Uterus (tissue), 2 donors: ENCODE measurements around the gene TOMM22.

Experiments used
- POLR2A ChIP-seq, 2 donors: fragments of 450-650 bp; IDR thresholded peaks; one replicate each; pipeline ENCODE4 v1.6.1; 2016; ENCODE audit warnings: antibody characterized with exemption in 2 of 2, mild to moderate bottlenecking in 1 of 2, moderate library complexity in 1 of 2
- TF ChIP-seq, protein P1 (sequence below), 4 experiments: fragments of 200-600 bp in 2 of 4; fragments of 450-650 bp in 2 of 4; sonication (generic) in 2 of 4; IDR thresholded peaks; one replicate each; pipeline ENCODE4 v1.5.1; 2016 to 2019; ENCODE audit warnings: antibody characterized with exemption in 4 of 4, mild to moderate bottlenecking in 2 of 4, moderate library complexity in 1 of 4

- no peak for TF ChIP-seq POLR2A (IDR thresholded peaks at IDR 0.05)
- TF ChIP-seq, protein P1, sequence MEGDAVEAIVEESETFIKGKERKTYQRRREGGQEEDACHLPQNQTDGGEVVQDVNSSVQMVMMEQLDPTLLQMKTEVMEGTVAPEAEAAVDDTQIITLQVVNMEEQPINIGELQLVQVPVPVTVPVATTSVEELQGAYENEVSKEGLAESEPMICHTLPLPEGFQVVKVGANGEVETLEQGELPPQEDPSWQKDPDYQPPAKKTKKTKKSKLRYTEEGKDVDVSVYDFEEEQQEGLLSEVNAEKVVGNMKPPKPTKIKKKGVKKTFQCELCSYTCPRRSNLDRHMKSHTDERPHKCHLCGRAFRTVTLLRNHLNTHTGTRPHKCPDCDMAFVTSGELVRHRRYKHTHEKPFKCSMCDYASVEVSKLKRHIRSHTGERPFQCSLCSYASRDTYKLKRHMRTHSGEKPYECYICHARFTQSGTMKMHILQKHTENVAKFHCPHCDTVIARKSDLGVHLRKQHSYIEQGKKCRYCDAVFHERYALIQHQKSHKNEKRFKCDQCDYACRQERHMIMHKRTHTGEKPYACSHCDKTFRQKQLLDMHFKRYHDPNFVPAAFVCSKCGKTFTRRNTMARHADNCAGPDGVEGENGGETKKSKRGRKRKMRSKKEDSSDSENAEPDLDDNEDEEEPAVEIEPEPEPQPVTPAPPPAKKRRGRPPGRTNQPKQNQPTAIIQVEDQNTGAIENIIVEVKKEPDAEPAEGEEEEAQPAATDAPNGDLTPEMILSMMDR (IDR thresholded peaks at IDR 0.05) = no peak
Measured at GRCh38 chr22:38638728-38639127, 43.0 kb upstream of the TOMM22 start.
